Sigmoid colon (tissue), 7 donors: ENCODE data around the gene SLN. TPM values are rescaled to one million over a fixed set of nuclear protein-coding genes. Genes with fewer than 3 reads are reported as not detected.

Experiments used
- DNase-seq: peaks from one replicate; pipeline ENCODE4 v3.0.0-alpha.2; 2019
- H3K27ac ChIP-seq, 4 donors: fragments of 200-600 bp; sonication (generic); one replicate each; pipeline ENCODE4 v1.5.1; 2016 to 2019; ENCODE audit warnings: mild to moderate bottlenecking in 1 of 4
- H3K27me3 ChIP-seq, 3 donors: fragments of 200-600 bp; sonication (generic); one replicate each; pipeline ENCODE4 v1.5.1; 2019; ENCODE audit warnings: mild to moderate bottlenecking in 1 of 3
- H3K36me3 ChIP-seq, 4 donors: fragments of 200-600 bp; sonication (generic); one replicate each; pipeline ENCODE4 v1.5.1; 2016 to 2019
- H3K4me1 ChIP-seq, 4 donors: fragments of 200-600 bp; sonication (generic); one replicate each; pipeline ENCODE4 v1.5.1; 2017 to 2019
- H3K4me3 ChIP-seq, 4 donors: fragments of 200-600 bp; sonication (generic); one replicate each; pipeline ENCODE4 v1.5.1; 2017 to 2019; ENCODE audit warnings: mild to moderate bottlenecking in 2 of 4, moderate library complexity in 1 of 4
- H3K9me3 ChIP-seq, 4 donors: fragments of 200-600 bp in 3 of 4; sonication (generic) in 3 of 4; one replicate each; pipeline versions ENCODE4 v1.5.1 to v1.6.1; 2013 to 2019
- EP300 ChIP-seq, 4 donors: sonication (generic); formaldehyde crosslinking; IDR thresholded peaks; one replicate each; pipeline ENCODE4 v1.6.1; 2017; ENCODE audit warnings: antibody characterized with exemption in 4 of 4
- POLR2A ChIP-seq, 2 donors: fragments of 450-650 bp; IDR thresholded peaks; one replicate each; pipeline ENCODE4 v1.6.1; 2016; ENCODE audit warnings: antibody characterized with exemption in 2 of 2, mild to moderate bottlenecking in 2 of 2, moderate library complexity in 2 of 2
- POLR2AphosphoS5 ChIP-seq, 4 donors: sonication (generic); formaldehyde crosslinking; IDR thresholded peaks; one replicate each; pipeline ENCODE4 v1.6.1; 2017; ENCODE audit warnings: antibody characterized with exemption in 4 of 4
- WGBS, 2 donors: extraction: QIAGEN DNeasy Blood & Tissue Kit; methylation state at CpG; one replicate each; pipeline ENCODE4 v1.1.7; 2013; 5-methylcytosine and 5-hydroxymethylcytosine counted together
- intact Hi-C: fragments of 100-400 bp; cut with DNase I; formaldehyde crosslinking; loops from one replicate; pipeline ENCODE4 v1.15.1; 2023
- polyA plus RNA-seq, 3 donors: library from polyadenylated mRNA; stranded (reverse); fragments of 200-250 nt; gene quantifications; one replicate each; pipeline ENCODE4 v1.2.3, GENCODE V29; 2013
- total RNA-seq, 4 donors: library from RNA; depleted of rRNA; stranded (reverse); fragments of >200 nt; gene quantifications; one replicate each; pipeline ENCODE4 v1.1.0, GENCODE V29; 2016
- TF ChIP-seq, protein P1 (sequence below), 4 experiments: fragments of 450-650 bp in 3 of 4; fragments of 200-600 bp in 1 of 4; IDR thresholded peaks; one replicate each; pipeline ENCODE4 v1.5.1; 2016 to 2019; ENCODE audit warnings: antibody characterized with exemption in 4 of 4, mild to moderate bottlenecking in 3 of 4, moderate library complexity in 2 of 4
- donor health status: healthy with polysubstance abuse.
- donor health status: Bipolar disorder and iron deficiency.
- donor health status: healthy.

SLN gene
- total and polyA plus RNA-seq, 7 donors, result not detected

- no peak overlapping the region for H3K4me3 ChIP-seq
- H3K4me1 ChIP-seq, result no peaks in the 10 kb centered on the region
- no peaks in the 10 kb centered on the region for H3K36me3 ChIP-seq
- no peak overlapping the region for H3K27ac ChIP-seq
- H3K9me3 ChIP-seq, result no peaks in the 10 kb centered on the region
- 47 to 82% methylated on average over 10 of the region's 10 CpGs for WGBS, 2 donors
- no peaks in the 10 kb centered on the region for H3K27me3 ChIP-seq
- DNase-seq, result no peak
- TF ChIP-seq POLR2A (IDR thresholded peaks at IDR 0.05), result no peak
- TF ChIP-seq, protein P1, sequence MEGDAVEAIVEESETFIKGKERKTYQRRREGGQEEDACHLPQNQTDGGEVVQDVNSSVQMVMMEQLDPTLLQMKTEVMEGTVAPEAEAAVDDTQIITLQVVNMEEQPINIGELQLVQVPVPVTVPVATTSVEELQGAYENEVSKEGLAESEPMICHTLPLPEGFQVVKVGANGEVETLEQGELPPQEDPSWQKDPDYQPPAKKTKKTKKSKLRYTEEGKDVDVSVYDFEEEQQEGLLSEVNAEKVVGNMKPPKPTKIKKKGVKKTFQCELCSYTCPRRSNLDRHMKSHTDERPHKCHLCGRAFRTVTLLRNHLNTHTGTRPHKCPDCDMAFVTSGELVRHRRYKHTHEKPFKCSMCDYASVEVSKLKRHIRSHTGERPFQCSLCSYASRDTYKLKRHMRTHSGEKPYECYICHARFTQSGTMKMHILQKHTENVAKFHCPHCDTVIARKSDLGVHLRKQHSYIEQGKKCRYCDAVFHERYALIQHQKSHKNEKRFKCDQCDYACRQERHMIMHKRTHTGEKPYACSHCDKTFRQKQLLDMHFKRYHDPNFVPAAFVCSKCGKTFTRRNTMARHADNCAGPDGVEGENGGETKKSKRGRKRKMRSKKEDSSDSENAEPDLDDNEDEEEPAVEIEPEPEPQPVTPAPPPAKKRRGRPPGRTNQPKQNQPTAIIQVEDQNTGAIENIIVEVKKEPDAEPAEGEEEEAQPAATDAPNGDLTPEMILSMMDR (IDR thresholded peaks at IDR 0.05), result no peak
- no peak for TF ChIP-seq POLR2AphosphoS5 (IDR thresholded peaks at IDR 0.05)
- TF ChIP-seq EP300 (IDR thresholded peaks at IDR 0.05), result no peak
- intact Hi-C loops, result no loop called here
Observed at GRCh38 chr11:107665018-107665417, 46.8 kb downstream of the SLN start.

GRCh38 chr11:107661656-107662055, 50.2 kb downstream of the SLN start:
- H3K4me1 ChIP-seq, result no peaks in the 10 kb centered on the region
- no peaks in the 10 kb centered on the region for H3K9me3 ChIP-seq
- 93 to 96% methylated on average over 1 of the region's 1 CpG for WGBS, 2 donors
- intact Hi-C loops, result no loop called here
- H3K36me3 ChIP-seq, result no peaks in the 10 kb centered on the region
- DNase-seq, result no peak
- TF ChIP-seq POLR2AphosphoS5 (IDR thresholded peaks at IDR 0.05) (no peak), EP300 (IDR thresholded peaks at IDR 0.05) (no peak), POLR2A (IDR thresholded peaks at IDR 0.05) (no peak)
- TF ChIP-seq, protein P1 (IDR thresholded peaks at IDR 0.05), result no peak
- no peaks in the 10 kb centered on the region for H3K27me3 ChIP-seq
- H3K4me3 ChIP-seq, result no peak overlapping the region
- H3K27ac ChIP-seq, result no peak overlapping the region

DNA sequence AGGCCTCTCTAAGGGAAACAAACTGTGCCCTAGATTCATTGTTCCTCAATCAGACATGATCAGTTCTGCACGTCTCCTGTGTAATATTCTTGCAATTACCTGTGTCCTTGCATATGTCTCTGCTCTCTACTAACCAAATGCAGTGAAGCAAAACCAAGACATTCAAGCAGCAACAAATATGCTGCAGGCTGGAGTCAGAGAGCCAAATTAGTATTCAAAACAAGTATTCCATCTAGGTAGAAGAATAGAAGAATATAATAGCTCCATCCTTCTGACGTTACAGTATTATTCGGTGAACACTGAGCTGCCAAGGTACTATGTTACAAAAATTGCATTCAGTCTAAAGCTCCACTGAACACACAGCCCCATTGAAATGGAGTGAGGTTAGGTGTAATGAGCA, 51.8 kb downstream of the SLN start:
- Histone ChIP-seq H3K36me3 (no peaks in the 10 kb centered on the region), H3K27ac (no peak overlapping the region), H3K4me1 (no peaks in the 10 kb centered on the region), H3K4me3 (no peak overlapping the region), H3K27me3 (no peaks in the 10 kb centered on the region), H3K9me3 (no peaks in the 10 kb centered on the region)
- WGBS, 2 donors, result 85 to 90% methylated on average over 3 of the region's 3 CpGs
- intact Hi-C loops, result no loop called here
- no peak for DNase-seq
- TF ChIP-seq, protein P1 (IDR thresholded peaks at IDR 0.05), result no peak
- no peak for TF ChIP-seq POLR2AphosphoS5 (IDR thresholded peaks at IDR 0.05)
- TF ChIP-seq EP300 (IDR thresholded peaks at IDR 0.05), result no peak
- no peak for TF ChIP-seq POLR2A (IDR thresholded peaks at IDR 0.05)

GRCh38 chr11:107659310-107659709, 52.5 kb downstream of the SLN start:
- Histone ChIP-seq H3K27me3 (no peaks in the 10 kb centered on the region), H3K4me1 (no peaks in the 10 kb centered on the region), H3K4me3 (no peak overlapping the region), H3K9me3 (no peaks in the 10 kb centered on the region), H3K27ac (no peak overlapping the region), H3K36me3 (no peaks in the 10 kb centered on the region)
- intact Hi-C loops, result no loop called here
- TF ChIP-seq POLR2A (IDR thresholded peaks at IDR 0.05), result no peak
- TF ChIP-seq POLR2AphosphoS5 (IDR thresholded peaks at IDR 0.05), result no peak
- TF ChIP-seq, protein P1 (IDR thresholded peaks at IDR 0.05), result no peak
- TF ChIP-seq EP300 (IDR thresholded peaks at IDR 0.05), result no peak
- DNase-seq, result no peak

Other genes with a start within 250 kb of the SLN start
- gene ALKBH8, start 146.3 kb downstream of the SLN start, total RNA-seq, result 10 to 100 TPM in 1 of 4 donors, 1 to 10 TPM in 3; 5.8 to 11.1 (median 7.0) TPM
- 1 to 10 TPM; 1.2 to 3.6 (median 1.6) TPM for gene ALKBH8, start 146.3 kb downstream of the SLN start, polyA plus RNA-seq
- gene ELMOD1, start 120.9 kb downstream of the SLN start, total RNA-seq, result 1 to 10 TPM in 1 of 4 donors, under 1 TPM in 3; 0.14 to 1.4 (median 0.52) TPM
- under 1 TPM in 1 of 3 donors, not detected in 2; 0.22 TPM for gene ELMOD1, start 120.9 kb downstream of the SLN start, polyA plus RNA-seq
- 1 to 10 TPM in 3 of 4 donors, under 1 TPM in 1; 0.83 to 9.3 (median 3.7) TPM for gene SLC35F2, start 146.7 kb upstream of the SLN start, total RNA-seq
- 10 to 100 TPM in 1 of 3 donors, 1 to 10 TPM in 2; 3.7 to 15.4 (median 6.0) TPM for gene SLC35F2, start 146.7 kb upstream of the SLN start, polyA plus RNA-seq
- 1 to 10 TPM in 2 of 4 donors, under 1 TPM in 2; 0.55 to 1.8 (median 0.86) TPM for gene RAB39A, start 216.4 kb upstream of the SLN start, total RNA-seq
- under 1 TPM in 2 of 3 donors, not detected in 1; 0.92 to 0.99 TPM for gene RAB39A, start 216.4 kb upstream of the SLN start, polyA plus RNA-seq